Stimulated activated CD8-positive, alpha-beta memory T cell treated with anti-CD3 and anti-CD28 coated beads, Interleukin-15, amount 100 ng/mL, for 4 hours (primary cell): ENCODE measurements around the gene SPRYD7.
"Not testable (repeated sequence)": the region's sequence is repeated elsewhere in the genome, so short reads cannot be mapped to it uniquely, and the experiment has no call there.

Experiments used
- DNase-seq, 2 donors: peaks; one replicate each; pipeline ENCODE4 v3.0.0-alpha.2; 2020; ENCODE audit warnings: low read depth in 2 of 2

Gene SPRYD7

GRCh38 chr13:49932868-49933267 lies 3.3 kb downstream of the SPRYD7 start:
- DNase-seq = no peak

DNA sequence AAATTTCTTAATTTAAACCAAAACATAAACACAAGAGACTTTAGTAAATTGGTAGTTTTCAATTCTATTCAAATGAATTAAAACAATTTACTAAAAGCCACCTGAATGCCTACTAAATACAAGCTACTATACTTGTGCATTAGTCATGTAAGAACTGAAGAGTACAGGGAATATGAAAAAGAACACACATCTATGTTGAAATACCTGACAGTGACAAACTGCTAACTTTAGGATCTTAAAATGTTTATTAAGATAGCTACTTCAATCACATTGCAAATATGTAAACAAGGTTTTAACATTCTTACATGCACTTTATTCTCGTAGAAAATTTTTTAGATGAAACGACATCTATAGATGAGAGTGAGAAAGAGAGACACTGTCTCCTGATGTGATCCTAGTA lies 4.1 kb downstream of the SPRYD7 start:
- DNase-seq = no peak

GRCh38 chr13:49927755-49928154 lies 8.4 kb downstream of the SPRYD7 start:
- DNase-seq = no peak

DNA sequence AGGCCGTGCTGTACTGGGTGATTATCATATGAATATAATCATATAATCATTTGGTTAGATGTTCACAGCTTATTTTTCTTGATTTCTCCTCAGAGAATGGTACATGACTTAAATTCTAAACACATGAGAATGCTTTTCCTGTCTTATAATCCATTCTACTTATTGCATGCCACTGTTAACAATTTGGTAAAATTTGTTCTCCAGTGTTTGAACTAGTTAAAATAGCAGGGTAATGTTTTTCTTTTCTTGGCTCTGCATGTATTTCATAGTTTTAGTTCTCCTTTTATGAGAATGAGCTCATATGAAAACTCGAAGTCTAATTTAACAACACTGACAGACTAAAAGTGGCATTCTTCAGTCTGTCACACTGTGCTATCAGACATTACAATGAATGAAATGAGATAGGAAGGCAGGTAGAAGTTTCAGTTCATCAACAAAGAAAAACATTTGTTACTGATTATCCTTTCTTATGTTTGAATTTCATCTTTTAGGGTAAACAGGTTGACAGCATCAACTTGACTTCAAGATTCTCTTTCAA lies 10.2 kb downstream of the SPRYD7 start:
- no peak for DNase-seq

- DNase-seq = no peak
These were observed 13.8 kb downstream of the SPRYD7 start for GRCh38 chr13:49922301-49922700.

DNA sequence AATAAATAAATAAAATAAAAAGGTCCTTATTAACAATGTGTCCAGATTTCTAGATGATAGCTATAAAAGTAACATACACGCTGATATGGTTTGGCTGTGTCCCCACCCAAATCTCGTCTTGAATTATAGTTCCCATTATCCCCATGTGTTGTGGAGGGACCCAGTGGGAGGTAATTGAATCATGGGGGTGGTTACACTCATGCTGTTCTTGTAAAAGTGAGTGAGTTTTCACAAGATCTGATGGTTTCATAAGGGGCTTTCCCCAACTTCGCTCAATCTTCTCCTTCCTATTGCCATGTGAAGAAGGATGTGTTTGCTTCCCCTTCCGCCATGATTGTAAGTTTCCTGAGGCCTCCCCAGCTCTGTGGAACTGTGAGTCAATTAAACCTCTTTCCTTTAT lies 15.2 kb downstream of the SPRYD7 start:
- not testable (repeated sequence) for DNase-seq

DNA sequence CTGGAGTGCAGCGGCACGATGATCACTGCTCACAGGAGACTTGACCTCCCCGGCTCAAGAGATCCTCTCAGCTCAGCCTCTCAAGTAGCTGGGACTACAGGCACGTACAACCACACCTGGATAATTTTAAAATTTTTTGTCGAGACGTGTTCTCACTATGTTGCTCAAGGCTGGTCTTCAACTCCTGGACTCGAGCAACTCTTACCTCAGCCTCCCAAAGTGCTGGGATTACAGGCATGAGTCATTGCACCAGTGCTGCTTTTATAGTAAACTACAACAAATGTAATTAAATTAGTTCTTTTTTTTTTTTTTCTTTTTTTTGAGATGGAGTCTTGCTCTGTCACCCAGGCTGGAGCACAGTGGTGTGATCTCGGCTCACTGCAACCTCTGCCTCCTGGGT lies 18.0 kb downstream of the SPRYD7 start:
- DNase-seq = not testable (repeated sequence)

DNA sequence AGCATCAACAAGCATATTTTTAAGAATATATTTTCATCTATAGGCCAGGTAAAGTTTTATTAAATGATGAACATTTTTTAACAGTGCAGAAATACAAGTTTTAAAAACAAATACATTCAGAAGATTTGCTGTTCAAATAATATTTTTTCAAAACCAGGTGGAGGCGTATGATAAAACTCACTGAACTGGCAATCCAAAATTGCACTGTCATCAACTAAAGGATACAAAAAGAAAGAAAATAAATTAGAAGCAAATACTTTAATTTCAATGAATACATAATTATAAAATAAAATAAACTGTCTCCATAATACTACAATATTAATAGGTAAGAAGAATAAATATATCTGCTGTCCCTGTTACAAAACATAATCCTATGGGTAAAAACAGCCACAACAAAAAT lies 21.2 kb downstream of the SPRYD7 start:
- no peak for DNase-seq

GRCh38 chr13:49908637-49909036 lies 27.5 kb downstream of the SPRYD7 start:
- no peak for DNase-seq

DNA sequence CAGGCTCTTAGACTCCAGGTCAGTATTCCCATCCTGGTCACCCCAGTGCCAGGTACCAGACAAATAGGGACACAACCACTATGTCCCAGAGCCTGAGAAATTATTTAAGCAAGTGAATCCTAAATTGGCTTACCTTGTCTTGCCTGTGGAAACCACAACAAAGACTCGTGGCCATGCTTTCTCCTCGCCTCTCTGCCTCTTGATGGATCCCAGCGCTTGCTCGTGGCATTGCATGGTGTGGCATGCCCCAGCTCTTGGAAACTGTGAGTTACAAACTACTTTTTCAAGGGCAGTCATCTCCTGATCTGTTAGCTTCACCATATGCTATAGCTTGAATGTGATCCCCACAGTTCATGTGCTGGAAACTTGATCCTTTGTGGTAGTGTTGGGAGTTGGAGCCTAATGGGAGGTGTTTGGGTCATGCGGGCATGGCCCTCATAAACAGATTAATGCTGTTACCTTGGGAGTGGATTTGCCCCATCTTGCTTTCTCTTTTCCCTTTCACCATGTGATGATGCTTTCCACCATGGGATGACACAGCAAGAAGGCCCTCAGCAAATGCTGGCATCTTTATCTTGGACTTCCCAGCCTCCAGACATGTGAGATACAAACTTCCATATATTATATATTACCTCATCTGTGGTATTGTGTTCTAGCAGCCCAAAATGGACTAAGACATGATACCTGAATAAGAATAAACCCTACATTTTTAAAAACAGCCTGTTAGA lies 31.2 kb downstream of the SPRYD7 start:
- no peak for DNase-seq

DNA sequence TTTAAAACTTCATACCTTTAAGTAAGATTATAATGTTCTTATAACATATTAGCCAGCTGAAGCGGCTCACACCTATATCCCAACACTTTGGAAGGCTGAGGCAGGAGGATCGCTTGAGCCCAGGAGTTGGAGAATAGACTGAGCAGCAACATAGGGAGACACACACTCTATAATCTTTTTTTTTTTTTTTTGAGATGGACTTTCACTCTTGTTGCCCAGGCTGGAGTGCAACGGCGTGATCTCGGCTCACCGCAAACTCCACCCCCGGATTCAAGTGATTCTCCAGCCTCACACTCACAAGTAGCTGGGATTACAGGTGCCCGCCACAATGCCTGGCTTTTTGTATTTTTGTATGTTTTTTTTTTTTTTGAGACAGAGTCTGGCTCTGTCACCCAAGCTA lies 37.3 kb downstream of the SPRYD7 start:
- DNase-seq = no peak

DNA sequence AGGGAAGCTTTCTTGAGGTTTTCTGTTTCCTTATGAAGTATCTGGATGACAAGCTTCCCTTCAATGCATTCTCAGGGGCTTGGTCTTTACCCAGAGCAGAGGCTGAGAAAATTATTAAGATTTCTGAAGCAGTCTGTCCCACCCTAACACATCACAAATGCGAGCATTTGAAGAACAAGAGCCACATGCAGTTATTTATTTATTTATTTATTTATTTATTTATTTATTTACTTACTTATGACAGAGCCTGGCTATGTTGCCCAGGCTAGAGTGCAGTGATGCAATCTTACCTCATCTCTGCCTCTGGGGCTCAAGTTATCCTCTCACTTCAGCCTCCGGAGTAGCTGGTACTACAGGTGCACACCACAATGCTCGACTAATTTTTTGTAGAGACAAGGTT lies 38.4 kb downstream of the SPRYD7 start:
- DNase-seq = no peak

DNA sequence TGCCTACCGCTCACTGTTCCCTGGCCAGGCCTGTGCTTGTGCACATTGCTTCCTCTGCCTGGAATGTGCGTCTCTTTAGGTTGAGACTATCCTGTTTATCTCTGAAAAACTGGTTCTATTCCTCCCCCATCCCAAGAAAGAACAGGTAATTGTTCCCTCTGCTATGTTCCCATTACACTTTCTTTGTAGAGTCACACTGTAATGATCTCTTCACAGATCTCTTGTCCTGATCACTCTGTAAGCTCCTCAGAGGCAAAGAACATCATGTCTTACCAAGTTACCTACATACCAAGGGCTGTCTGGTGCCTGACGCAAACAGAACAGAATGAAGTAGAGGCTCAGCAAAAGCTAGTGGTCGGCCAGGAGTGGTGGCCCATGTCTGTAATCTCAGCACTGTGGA lies 40.3 kb downstream of the SPRYD7 start:
- no peak for DNase-seq

DNA sequence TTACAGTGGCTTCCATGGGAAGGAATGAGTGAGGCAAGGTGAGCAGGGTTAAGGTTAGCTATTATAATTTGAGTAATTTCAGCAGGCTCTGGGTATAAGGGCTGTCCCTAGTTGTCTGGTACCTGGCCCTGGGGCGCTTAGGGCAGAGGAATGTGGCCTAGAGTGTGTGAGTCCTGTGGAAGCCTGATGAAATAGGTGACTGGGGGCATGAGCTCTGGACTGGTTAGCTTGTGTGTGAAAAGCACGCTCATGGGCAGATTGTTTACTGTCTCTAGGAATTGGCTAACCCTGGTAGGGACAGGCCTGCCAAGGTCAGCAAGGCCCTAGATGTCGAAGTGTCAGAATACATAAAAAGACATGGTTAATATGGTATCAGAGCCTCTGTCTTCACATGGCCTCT lies 42.5 kb downstream of the SPRYD7 start:
- DNase-seq = no peak

GRCh38 chr13:49890376-49890775 lies 45.8 kb downstream of the SPRYD7 start:
- DNase-seq = no peak

- DNase-seq = no peak
These were observed 57.5 kb downstream of the SPRYD7 start for GRCh38 chr13:49878682-49879081.

GRCh38 chr13:49877629-49878218 lies 58.4 kb downstream of the SPRYD7 start:
- DNase-seq = no peak

- no peak for DNase-seq
These were observed 61.7 kb downstream of the SPRYD7 start for GRCh38 chr13:49874430-49874829.

GRCh38 chr13:49869519-49869918 lies 66.6 kb downstream of the SPRYD7 start:
- DNase-seq = no peak

DNA sequence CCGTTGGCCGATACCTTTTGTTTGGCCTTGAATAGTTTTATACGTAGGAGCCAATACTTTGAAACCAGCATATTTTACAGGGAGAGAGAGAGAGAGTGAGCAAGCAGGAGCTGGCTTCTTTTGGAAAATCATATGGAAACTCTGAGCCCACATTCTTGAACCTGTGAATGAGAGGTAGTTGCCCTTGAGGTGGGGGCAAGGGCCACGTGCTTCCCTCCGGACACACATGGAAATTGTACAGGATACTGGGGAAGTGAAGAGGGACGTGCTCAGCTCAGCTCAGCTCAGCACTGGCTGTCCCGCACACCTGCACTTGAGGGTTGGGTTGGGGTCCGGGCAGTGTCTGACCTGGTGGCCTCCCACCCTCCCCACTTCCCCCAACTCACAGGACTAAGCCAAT lies 68.3 kb downstream of the SPRYD7 start:
- DNase-seq = no peak

- DNase-seq = no peak
These were observed 70.9 kb downstream of the SPRYD7 start for GRCh38 chr13:49865218-49865617.

- DNase-seq = no peak
These were observed 71.6 kb downstream of the SPRYD7 start for GRCh38 chr13:49864509-49864908.
